H9 (cell line): ENCODE results near the gene MXD3. TPM values are rescaled to one million over a fixed set of nuclear protein-coding genes. Genes with fewer than 3 reads are reported as not detected.

Experiments used
- DNase-seq: peaks from one replicate; pipeline ENCODE4 v3.0.0-alpha.2; 2017
- H2AFZ ChIP-seq: one replicate; pipeline ENCODE4 v1.6.1; 2013; ENCODE audit warnings: mild to moderate bottlenecking, low read length, control low read depth, moderate library complexity
- H2AK5ac ChIP-seq: 2 replicates; pipeline ENCODE4 v1.6.1; 2013; ENCODE audit warnings: low read length, control low read depth, mixed read lengths; ENCODE audit not compliant: insufficient read length
- H2BK120ac ChIP-seq: one replicate; pipeline ENCODE4 v1.6.1; 2013; ENCODE audit warnings: low read depth, mild to moderate bottlenecking, low read length, control low read depth, inconsistent platforms; ENCODE audit not compliant: poor library complexity, severe bottlenecking
- H2BK12ac ChIP-seq: 2 replicates; pipeline ENCODE4 v1.6.1; 2013; ENCODE audit warnings: low read length, control low read depth, mixed read lengths, low read depth; ENCODE audit not compliant: insufficient read length
- H2BK15ac ChIP-seq: 2 replicates; pipeline ENCODE4 v1.6.1; 2013; ENCODE audit warnings: low read depth, low read length, control low read depth
- H2BK20ac ChIP-seq: one replicate; pipeline ENCODE4 v1.6.1; 2013; ENCODE audit warnings: low read depth, mild to moderate bottlenecking, low read length, control low read depth, inconsistent platforms; ENCODE audit not compliant: poor library complexity, severe bottlenecking
- H2BK5ac ChIP-seq: 2 replicates; pipeline ENCODE4 v1.6.1; 2013; ENCODE audit warnings: low read length, control low read depth, mixed read lengths; ENCODE audit not compliant: insufficient read length
- H3K14ac ChIP-seq: 2 replicates; pipeline ENCODE4 v1.6.1; 2013; ENCODE audit warnings: low read length, control low read depth; ENCODE audit not compliant: insufficient read depth
- H3K18ac ChIP-seq: 2 replicates; pipeline ENCODE4 v1.6.1; 2013; ENCODE audit warnings: low read depth, mild to moderate bottlenecking, mixed read lengths, low read length, control low read depth; ENCODE audit not compliant: insufficient read length
- H3K23ac ChIP-seq: 2 replicates; pipeline ENCODE4 v1.6.1; 2013; ENCODE audit warnings: low read length, control low read depth, mixed read lengths, low read depth; ENCODE audit not compliant: insufficient read length
- H3K23me2 ChIP-seq: 2 replicates; pipeline ENCODE4 v1.6.1; 2013; ENCODE audit warnings: low read depth, mild to moderate bottlenecking, mixed read lengths, low read length, control low read depth; ENCODE audit not compliant: insufficient read length, poor library complexity, severe bottlenecking
- H3K27ac ChIP-seq: 2 replicates; pipeline ENCODE4 v1.5.1; 2013; ENCODE audit warnings: low read length, control low read depth, mixed read lengths, low read depth; ENCODE audit not compliant: insufficient read length
- H3K27me3 ChIP-seq: 2 replicates; pipeline ENCODE4 v1.6.1; 2013; ENCODE audit warnings: low read length, control low read depth, inconsistent platforms; ENCODE audit not compliant: insufficient read depth
- H3K4ac ChIP-seq: 2 replicates; pipeline ENCODE4 v1.6.1; 2013; ENCODE audit warnings: low read depth, mild to moderate bottlenecking, control low read depth, inconsistent platforms, low read length, moderate library complexity
- H3K4me1 ChIP-seq: 2 replicates; pipeline ENCODE4 v1.6.1; 2013; ENCODE audit warnings: low read length, control low read depth, inconsistent platforms; ENCODE audit not compliant: insufficient read depth
- H3K4me2 ChIP-seq: 2 replicates; pipeline ENCODE4 v1.6.1; 2013; ENCODE audit warnings: low read length, control low read depth, mixed read lengths; ENCODE audit not compliant: insufficient read length, insufficient read depth
- H3K56ac ChIP-seq: 2 replicates; pipeline ENCODE4 v1.6.1; 2013; ENCODE audit warnings: low read depth, mild to moderate bottlenecking, mixed read lengths, low read length, control low read depth; ENCODE audit not compliant: insufficient read length
- H3K79me1 ChIP-seq: 2 replicates; pipeline ENCODE4 v1.6.1; 2013; ENCODE audit warnings: low read depth, mild to moderate bottlenecking, moderate library complexity, low read length, control low read depth, inconsistent platforms; ENCODE audit not compliant: insufficient read depth, poor library complexity, severe bottlenecking
- H3K79me2 ChIP-seq: 2 replicates; pipeline ENCODE4 v1.6.1; 2013; ENCODE audit warnings: low read length, control low read depth, inconsistent platforms; ENCODE audit not compliant: insufficient read depth
- H3K9ac ChIP-seq: 2 replicates; pipeline ENCODE4 v1.6.1; 2013; ENCODE audit warnings: low read length, control low read depth, mixed read lengths; ENCODE audit not compliant: insufficient read length; ENCODE audit errors: extremely low read depth
- H3K9me3 ChIP-seq: one replicate; pipeline ENCODE4 v1.6.1; 2013; ENCODE audit warnings: low read depth, low read length, inconsistent platforms; ENCODE audit not compliant: control insufficient read depth
- H3T11ph ChIP-seq: one replicate; pipeline ENCODE4 v1.6.1; 2013; ENCODE audit warnings: mild to moderate bottlenecking, low read length, control low read depth, inconsistent platforms
- H4K20me1 ChIP-seq: one replicate; pipeline ENCODE4 v1.6.1; 2013; ENCODE audit not compliant: control insufficient read depth, insufficient read length, insufficient read depth
- H4K5ac ChIP-seq: 2 replicates; pipeline ENCODE4 v1.6.1; 2013; ENCODE audit warnings: low read depth, mild to moderate bottlenecking, mixed read lengths, low read length, control low read depth; ENCODE audit not compliant: insufficient read length
- H4K8ac ChIP-seq: replicated peaks from 2 replicates; pipeline ENCODE4 v1.6.1; 2013; ENCODE audit warnings: low read length, control low read depth, mixed read lengths, low read depth; ENCODE audit not compliant: insufficient read length
- H4K91ac ChIP-seq: 2 replicates; pipeline ENCODE4 v1.6.1; 2013; ENCODE audit warnings: low read depth, mild to moderate bottlenecking, moderate library complexity, mixed read lengths, low read length, control low read depth; ENCODE audit not compliant: insufficient read length
- H3K27ac Mint-ChIP-seq, 3 experiments: 2 replicates in 2 of 3; 3 replicates in 1 of 3; pipeline ENCODE4 v1.8.0; 2020 to 2021; ENCODE audit warnings: mixed read lengths in 3 of 3, mild to moderate bottlenecking in 1 of 3, moderate library complexity in 1 of 3
- H3K27me3 Mint-ChIP-seq: 2 replicates; pipeline ENCODE4 v1.8.0; 2021; ENCODE audit warnings: low read depth, mild to moderate bottlenecking, moderate library complexity, mixed read lengths
- H3K36me3 Mint-ChIP-seq, 3 experiments: 2 replicates in 2 of 3; 3 replicates in 1 of 3; pipeline ENCODE4 v1.8.0; 2020 to 2021; ENCODE audit warnings: low read depth in 3 of 3, mixed read lengths in 3 of 3; ENCODE audit not compliant: insufficient read depth in 1 of 3
- H3K4me1 Mint-ChIP-seq, 2 experiments: 2 replicates each; pipeline ENCODE4 v1.8.0; 2020; ENCODE audit warnings: mixed read lengths in 2 of 2
- H3K4me3 Mint-ChIP-seq, 2 experiments: 2 replicates in 1 of 2; 3 replicates in 1 of 2; pipeline ENCODE4 v1.8.0; 2020 to 2021; ENCODE audit warnings: mild to moderate bottlenecking in 2 of 2, mixed read lengths in 2 of 2, moderate library complexity in 1 of 2
- H3K9me3 Mint-ChIP-seq, 2 experiments: 2 replicates in 1 of 2; 3 replicates in 1 of 2; pipeline ENCODE4 v1.8.0; 2020; ENCODE audit warnings: mild to moderate bottlenecking in 2 of 2, mixed read lengths in 2 of 2, moderate library complexity in 1 of 2
- WGBS: extraction: QIAGEN DNeasy Blood & Tissue Kit; methylation state at CpG from one replicate; pipeline ENCODE4 v1.1.7; 2013; ENCODE audit warnings: missing lambda C conversion rate, low lambda C conversion rate, mixed read lengths; ENCODE audit not compliant: insufficient read length; ENCODE audit errors: extremely low coverage; 5-methylcytosine and 5-hydroxymethylcytosine counted together
- total RNA-seq: library from RNA; stranded (reverse); gene quantifications from 2 replicates; pipeline ENCODE4 v1.2.1, GENCODE V29; 2021
- TF ChIP-seq, protein P1 (sequence below): fragments of 200-600 bp; sonication (generic); conservative IDR thresholded peaks from 3 replicates; pipeline ENCODE4 v1.8.0; 2021; ENCODE audit warnings: antibody characterized with exemption, mild to moderate bottlenecking

Gene MXD3
- total RNA-seq, 1 experiment from 2014 or later: 9.8 TPM

- H3K18ac ChIP-seq: no peak overlapping the region
- H3K23ac ChIP-seq: no peak overlapping the region
- no peak overlapping the region for H2AK5ac ChIP-seq
- H3K27ac ChIP-seq: no peak overlapping the region
- TF ChIP-seq, protein P1, sequence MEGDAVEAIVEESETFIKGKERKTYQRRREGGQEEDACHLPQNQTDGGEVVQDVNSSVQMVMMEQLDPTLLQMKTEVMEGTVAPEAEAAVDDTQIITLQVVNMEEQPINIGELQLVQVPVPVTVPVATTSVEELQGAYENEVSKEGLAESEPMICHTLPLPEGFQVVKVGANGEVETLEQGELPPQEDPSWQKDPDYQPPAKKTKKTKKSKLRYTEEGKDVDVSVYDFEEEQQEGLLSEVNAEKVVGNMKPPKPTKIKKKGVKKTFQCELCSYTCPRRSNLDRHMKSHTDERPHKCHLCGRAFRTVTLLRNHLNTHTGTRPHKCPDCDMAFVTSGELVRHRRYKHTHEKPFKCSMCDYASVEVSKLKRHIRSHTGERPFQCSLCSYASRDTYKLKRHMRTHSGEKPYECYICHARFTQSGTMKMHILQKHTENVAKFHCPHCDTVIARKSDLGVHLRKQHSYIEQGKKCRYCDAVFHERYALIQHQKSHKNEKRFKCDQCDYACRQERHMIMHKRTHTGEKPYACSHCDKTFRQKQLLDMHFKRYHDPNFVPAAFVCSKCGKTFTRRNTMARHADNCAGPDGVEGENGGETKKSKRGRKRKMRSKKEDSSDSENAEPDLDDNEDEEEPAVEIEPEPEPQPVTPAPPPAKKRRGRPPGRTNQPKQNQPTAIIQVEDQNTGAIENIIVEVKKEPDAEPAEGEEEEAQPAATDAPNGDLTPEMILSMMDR: no peak
- H3K27ac Mint-ChIP-seq: no peak overlapping the region; a peak in 1 of 7 replicates
- H3K4me3 Mint-ChIP-seq: no peak overlapping the region
- H4K8ac ChIP-seq: no peak overlapping the region
- H4K91ac ChIP-seq: no peak overlapping the region
- no peaks in the 10 kb centered on the region for H3K9me3 ChIP-seq
- no peak overlapping the region for H2BK15ac ChIP-seq
- no peak overlapping the region for H3K56ac ChIP-seq
- H3K36me3 Mint-ChIP-seq: no peaks in the 10 kb centered on the region; a peak in 1 of 7 replicates
- no peaks in the 10 kb centered on the region for H4K20me1 ChIP-seq
- no peak overlapping the region for H2AFZ ChIP-seq
- H3K27me3 ChIP-seq: no peaks in the 10 kb centered on the region
- no peak overlapping the region for H3K14ac ChIP-seq
- H3T11ph ChIP-seq: no peak overlapping the region
- peaks cover 4% of the 10 kb centered on the region for H3K79me1 ChIP-seq
- peaks cover 9 to 13% of the 10 kb centered on the region in 2 experiments for H3K4me1 Mint-ChIP-seq
- peaks cover 9% of the 10 kb centered on the region for H3K79me2 ChIP-seq
- H3K4ac ChIP-seq: no peak overlapping the region
- no peak overlapping the region for H4K5ac ChIP-seq
- H3K27me3 Mint-ChIP-seq: peaks cover 49% of the 10 kb centered on the region
- H3K4me2 ChIP-seq: no peak overlapping the region
- no peak overlapping the region for H2BK20ac ChIP-seq
- WGBS: no CpG with 5 or more reads among the region's 1 CpG
- no peak overlapping the region for H2BK12ac ChIP-seq
- peaks cover 3 to 4% of the 10 kb centered on the region in 2 experiments; a peak in 4 of 5 replicates for H3K9me3 Mint-ChIP-seq
- no peak overlapping the region for H2BK120ac ChIP-seq
- peaks cover 3% of the 10 kb centered on the region; the same call in 1 of the 2 replicates for H3K4me1 ChIP-seq
- DNase-seq: no peak
- H3K23me2 ChIP-seq: peaks cover 7% of the 10 kb centered on the region
- H2BK5ac ChIP-seq: no peak overlapping the region
- H3K9ac ChIP-seq: no peak overlapping the region
Measured at GRCh38 chr5:177355162-177355867, 43.6 kb upstream of the MXD3 start.
